Astrocyte of the spinal cord (primary cell): ENCODE measurements around the gene CLDN34.

Experiments used
- DNase-seq: peaks from one replicate; pipeline ENCODE4 v3.0.0; 2011; ENCODE audit warnings: low read depth, low spot score
- H3K4me3 ChIP-seq: 2 replicates; pipeline ENCODE4 v1.5.1; 2011; ENCODE audit warnings: low read depth, mild to moderate bottlenecking, low read length, moderate library complexity
- in situ Hi-C: cut with HindIII; loops from 2 replicates; pipeline ENCODE4 v1.10.0; 2017; ENCODE audit warnings: low sequenced_read_pairs
- TF ChIP-seq, protein P1 (sequence below): IDR thresholded peaks from 2 replicates; pipeline ENCODE4 v1.5.1; 2012; ENCODE audit warnings: low read depth, mild to moderate bottlenecking, low read length, inconsistent platforms

Gene CLDN34

DNA sequence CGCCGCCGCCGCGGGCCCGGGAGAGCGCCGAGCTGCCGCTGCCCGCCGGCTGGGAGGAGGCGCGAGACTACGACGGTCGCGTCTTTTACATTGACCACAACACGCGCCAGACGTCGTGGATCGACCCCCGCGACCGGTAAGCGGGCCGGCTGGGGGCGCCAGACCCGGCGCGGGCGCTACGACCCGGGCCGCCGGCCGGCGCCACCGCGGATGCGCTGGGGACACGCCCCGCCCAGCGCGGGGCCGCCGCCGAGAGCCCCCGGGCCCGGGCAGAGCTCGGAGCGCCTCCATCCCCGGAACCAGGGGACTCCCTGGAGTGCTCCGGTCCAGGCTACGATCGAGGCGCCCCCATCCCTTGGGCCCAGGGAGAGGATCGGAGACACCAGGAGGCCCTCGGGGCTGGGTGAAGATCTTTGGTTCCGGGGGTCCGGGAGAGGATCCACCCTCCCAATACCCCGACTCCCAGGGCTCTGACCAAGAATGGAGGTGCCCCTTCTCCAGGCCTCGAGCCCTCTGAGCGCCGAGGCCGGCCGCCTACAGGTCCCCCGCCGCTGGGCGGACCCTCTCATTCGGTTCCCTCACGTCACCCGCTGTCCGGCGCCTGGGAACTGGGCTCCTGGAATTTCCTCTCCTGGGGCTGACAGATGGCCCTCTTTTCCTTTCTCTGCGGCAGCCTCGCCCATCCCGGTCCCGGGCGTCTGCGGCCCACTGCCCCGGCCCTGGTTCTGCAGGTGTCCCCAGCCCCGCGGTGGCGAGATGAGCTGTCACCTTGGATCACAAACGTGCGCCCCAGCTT is 48.8 kb downstream of the CLDN34 start:
- DNase-seq = no peak
- peak overlapping the region; percentile 51 for H3K4me3 ChIP-seq
- TF ChIP-seq, protein P1, sequence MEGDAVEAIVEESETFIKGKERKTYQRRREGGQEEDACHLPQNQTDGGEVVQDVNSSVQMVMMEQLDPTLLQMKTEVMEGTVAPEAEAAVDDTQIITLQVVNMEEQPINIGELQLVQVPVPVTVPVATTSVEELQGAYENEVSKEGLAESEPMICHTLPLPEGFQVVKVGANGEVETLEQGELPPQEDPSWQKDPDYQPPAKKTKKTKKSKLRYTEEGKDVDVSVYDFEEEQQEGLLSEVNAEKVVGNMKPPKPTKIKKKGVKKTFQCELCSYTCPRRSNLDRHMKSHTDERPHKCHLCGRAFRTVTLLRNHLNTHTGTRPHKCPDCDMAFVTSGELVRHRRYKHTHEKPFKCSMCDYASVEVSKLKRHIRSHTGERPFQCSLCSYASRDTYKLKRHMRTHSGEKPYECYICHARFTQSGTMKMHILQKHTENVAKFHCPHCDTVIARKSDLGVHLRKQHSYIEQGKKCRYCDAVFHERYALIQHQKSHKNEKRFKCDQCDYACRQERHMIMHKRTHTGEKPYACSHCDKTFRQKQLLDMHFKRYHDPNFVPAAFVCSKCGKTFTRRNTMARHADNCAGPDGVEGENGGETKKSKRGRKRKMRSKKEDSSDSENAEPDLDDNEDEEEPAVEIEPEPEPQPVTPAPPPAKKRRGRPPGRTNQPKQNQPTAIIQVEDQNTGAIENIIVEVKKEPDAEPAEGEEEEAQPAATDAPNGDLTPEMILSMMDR = no peak
- in situ Hi-C loops = no loop called here

DNA sequence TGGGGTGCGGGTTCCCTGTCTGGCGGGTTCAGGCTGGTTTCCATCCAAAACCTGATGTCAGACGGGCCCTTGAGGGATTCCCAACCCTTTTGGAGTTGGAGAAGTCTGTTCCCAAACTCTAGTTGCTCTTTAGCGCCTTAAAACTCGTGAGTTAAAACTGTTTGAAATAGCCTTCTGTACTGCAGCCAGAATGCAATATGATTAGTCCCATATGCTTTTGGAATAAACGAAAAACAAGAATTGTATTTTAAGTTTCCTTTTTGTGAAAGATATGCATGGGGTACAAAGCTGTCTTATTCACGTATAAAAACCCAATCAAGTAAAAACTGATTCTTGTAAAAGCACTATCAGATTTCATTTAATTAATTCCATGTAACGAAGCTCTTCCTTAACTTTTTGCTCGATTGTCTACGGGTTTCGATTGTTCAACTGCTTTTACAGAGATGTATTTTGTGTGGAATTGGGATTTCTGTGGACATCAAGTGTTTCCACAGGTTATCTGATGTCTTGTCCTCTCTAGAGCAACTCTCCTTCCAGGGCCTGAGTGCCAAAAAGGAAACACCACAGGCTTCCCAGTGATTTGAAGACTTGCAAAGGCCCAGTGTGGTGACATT is 49.5 kb downstream of the CLDN34 start:
- peak overlapping the region; percentile 51 for H3K4me3 ChIP-seq
- DNase-seq = no peak
- TF ChIP-seq, protein P1 = no peak
- in situ Hi-C loops = no loop called here

DNA sequence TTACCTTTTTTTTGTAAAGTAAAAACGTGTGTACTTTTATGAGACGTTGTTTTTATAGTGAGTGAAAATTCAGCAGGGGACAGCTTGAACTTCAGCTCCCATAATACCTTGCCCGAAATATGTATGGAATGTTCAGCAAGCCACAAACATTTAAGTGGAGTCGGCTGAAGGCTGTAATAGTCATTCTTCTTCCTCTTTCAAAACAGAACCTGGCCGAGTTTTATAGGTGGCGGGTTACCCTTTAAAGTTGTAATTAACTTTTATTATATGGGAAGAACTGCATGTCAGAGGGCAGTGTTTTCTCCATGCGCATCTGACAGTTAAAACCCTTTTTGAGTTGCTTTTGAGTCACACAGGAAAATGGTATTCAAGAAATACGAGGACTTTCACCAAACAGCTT is 50.7 kb downstream of the CLDN34 start:
- no peak overlapping the region for H3K4me3 ChIP-seq
- TF ChIP-seq, protein P1 = no peak
- in situ Hi-C loops = no loop called here
- peak; percentile 76 for DNase-seq
